ENCODE data around the gene SCYGR3. TPM values are rescaled to one million over a fixed set of nuclear protein-coding genes. Genes with fewer than 3 reads are reported as not detected.

The SCYGR3 gene
- total RNA-seq, 1 experiment from 2014 or later, result not detected

DNA sequence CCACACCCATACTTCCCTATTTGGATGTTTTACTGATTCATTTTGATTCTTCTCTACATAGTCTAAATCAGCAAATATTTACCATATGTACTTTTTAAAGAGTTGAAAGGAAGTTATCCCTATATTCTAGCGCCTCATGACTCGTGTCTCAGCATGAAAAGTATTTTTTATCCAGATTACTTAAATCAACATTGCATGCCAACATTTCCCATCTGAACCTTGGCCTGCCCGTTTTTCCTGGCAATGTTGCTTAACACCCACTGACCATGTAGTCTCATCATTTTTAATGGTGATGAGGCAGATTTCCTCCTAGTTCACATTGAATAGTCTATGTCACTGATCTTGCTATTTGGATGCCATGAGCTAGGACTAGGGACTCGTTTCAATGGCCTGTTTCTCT lies 38.8 kb upstream of the SCYGR3 start:
- Histone ChIP-seq H2AFZ (ENCODE audit: low read length) (no peak overlapping the region), H4K20me1 (ENCODE audit: low read length) (no peaks in the 10 kb centered on the region), H3K4me3 (ENCODE audit: low read length) (no peak overlapping the region), H3K79me2 (ENCODE audit: low read length) (no peaks in the 10 kb centered on the region), H3K4me2 (ENCODE audit: low read length) (no peak overlapping the region), H3K9ac (ENCODE audit: low read length) (no peak overlapping the region), H3K9me2 (replicated peaks; ENCODE audit: low read length) (no peaks in the 10 kb centered on the region), H3K4me1 (ENCODE audit: insufficient read depth, low read length) (0 out of 2 replicates have a peak, but pooled peaks cover 5% of the 10 kb centered on the region), H3K36me3 (ENCODE audit: low read depth, low read length) (no peaks in the 10 kb centered on the region), H3F3A (ENCODE audit: low read length, unreplicated experiment) (no peaks in the 10 kb centered on the region), H3K27ac (ENCODE audit: low read length) (no peak overlapping the region), H3K9me3 (ENCODE audit: low read length) (no peaks in the 10 kb centered on the region), H3K27me3 (ENCODE audit: low read length) (no peaks in the 10 kb centered on the region)
- no TSS peak for BruUV-seq (replicated peaks)
- intact Hi-C loops (cut with micrococcal nuclease), result no loop called here
- TF ChIP-seq EZH2 (IDR thresholded peaks at IDR 0.05; ENCODE audit: low read length, unreplicated experiment) (no peak), EZH2phosphoT487 (IDR thresholded peaks at IDR 0.05; ENCODE audit: borderline replicate concordance, low read length) (no peak)
- TF ChIP-seq, protein P1, sequence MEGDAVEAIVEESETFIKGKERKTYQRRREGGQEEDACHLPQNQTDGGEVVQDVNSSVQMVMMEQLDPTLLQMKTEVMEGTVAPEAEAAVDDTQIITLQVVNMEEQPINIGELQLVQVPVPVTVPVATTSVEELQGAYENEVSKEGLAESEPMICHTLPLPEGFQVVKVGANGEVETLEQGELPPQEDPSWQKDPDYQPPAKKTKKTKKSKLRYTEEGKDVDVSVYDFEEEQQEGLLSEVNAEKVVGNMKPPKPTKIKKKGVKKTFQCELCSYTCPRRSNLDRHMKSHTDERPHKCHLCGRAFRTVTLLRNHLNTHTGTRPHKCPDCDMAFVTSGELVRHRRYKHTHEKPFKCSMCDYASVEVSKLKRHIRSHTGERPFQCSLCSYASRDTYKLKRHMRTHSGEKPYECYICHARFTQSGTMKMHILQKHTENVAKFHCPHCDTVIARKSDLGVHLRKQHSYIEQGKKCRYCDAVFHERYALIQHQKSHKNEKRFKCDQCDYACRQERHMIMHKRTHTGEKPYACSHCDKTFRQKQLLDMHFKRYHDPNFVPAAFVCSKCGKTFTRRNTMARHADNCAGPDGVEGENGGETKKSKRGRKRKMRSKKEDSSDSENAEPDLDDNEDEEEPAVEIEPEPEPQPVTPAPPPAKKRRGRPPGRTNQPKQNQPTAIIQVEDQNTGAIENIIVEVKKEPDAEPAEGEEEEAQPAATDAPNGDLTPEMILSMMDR (conservative IDR thresholded peaks at IDR 0.05; ENCODE audit: low read depth, low read length), result no peak
- DNase-seq, result no peak
- POLR2A ChIA-PET (ENCODE audit: unreplicated experiment), result no interaction called here
- ATAC-seq, result no peak
- CTCF ChIA-PET, result no interaction called here

DNA sequence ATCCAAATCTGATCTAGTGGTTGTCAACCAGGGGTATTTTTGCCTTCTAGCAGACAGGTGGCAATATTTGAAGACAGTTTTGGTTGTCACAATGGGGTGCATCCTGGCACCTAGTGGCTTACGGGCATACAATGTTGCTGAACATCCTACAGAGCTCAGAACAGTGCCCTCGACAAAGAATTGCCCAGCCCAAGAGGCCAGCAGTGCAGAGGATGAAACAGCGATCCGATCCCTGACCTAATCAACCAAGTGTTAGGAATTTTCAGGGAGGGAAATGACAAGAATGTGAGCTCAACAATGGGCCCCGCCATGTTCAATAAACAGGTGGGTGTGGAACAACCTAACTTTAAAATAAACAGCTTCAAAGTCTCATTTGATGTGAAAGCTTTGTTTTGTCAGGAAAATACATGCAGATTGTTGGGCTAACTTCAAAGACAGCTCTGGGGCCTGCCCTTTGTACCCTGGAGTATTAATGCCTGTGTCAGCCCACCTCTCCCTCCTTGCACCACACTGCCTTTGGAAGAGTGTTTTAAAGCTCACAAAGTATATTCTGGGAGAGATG lies 29.4 kb upstream of the SCYGR3 start:
- Histone ChIP-seq H3K79me2 (ENCODE audit: low read length) (no peaks in the 10 kb centered on the region), H3K36me3 (ENCODE audit: low read depth, low read length) (no peaks in the 10 kb centered on the region), H3K9me3 (ENCODE audit: low read length) (no peaks in the 10 kb centered on the region), H2AFZ (ENCODE audit: low read length) (no peak overlapping the region), H3K9me2 (replicated peaks; ENCODE audit: low read length) (no peaks in the 10 kb centered on the region), H3K9ac (ENCODE audit: low read length) (no peak overlapping the region), H3F3A (ENCODE audit: low read length, unreplicated experiment) (no peaks in the 10 kb centered on the region), H3K27ac (ENCODE audit: low read length) (no peak overlapping the region), H3K27me3 (ENCODE audit: low read length) (no peaks in the 10 kb centered on the region), H3K4me1 (ENCODE audit: insufficient read depth, low read length) (no peaks in the 10 kb centered on the region), H3K4me3 (ENCODE audit: low read length) (no peak overlapping the region), H3K4me2 (ENCODE audit: low read length) (no peak overlapping the region), H4K20me1 (ENCODE audit: low read length) (no peaks in the 10 kb centered on the region)
- POLR2A ChIA-PET (ENCODE audit: unreplicated experiment), result no interaction called here
- no peak for DNase-seq
- TF ChIP-seq EZH2phosphoT487 (IDR thresholded peaks at IDR 0.05; ENCODE audit: borderline replicate concordance, low read length), result no peak
- no peak for TF ChIP-seq EZH2 (IDR thresholded peaks at IDR 0.05; ENCODE audit: low read length, unreplicated experiment)
- TF ChIP-seq, protein P1 (conservative IDR thresholded peaks at IDR 0.05; ENCODE audit: low read depth, low read length), result no peak
- ATAC-seq, result no peak
- CTCF ChIA-PET, result no interaction called here
- intact Hi-C loops (cut with micrococcal nuclease), result no loop called here
- BruUV-seq (replicated peaks), result no TSS peak

DNA sequence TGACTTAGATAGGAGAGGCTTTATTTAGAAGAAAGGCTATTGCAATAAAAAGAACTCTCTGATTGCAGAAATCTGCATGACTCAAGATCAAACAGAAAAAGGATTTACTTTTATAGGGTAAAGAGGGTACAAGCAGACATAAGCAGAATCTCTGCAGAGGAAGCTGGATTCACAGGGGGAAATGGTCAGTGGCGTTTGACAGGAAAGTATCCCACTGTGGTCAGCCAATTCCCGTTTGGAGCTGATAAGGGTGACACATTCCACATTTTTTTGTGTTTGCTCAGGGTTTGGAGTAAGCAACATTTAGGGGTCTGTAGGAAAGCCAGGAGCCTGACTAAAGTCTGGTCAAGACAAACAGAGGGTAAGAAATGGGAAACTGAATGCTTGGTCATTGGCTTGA lies 28.0 kb upstream of the SCYGR3 start:
- Histone ChIP-seq H3K4me1 (ENCODE audit: insufficient read depth, low read length) (no peaks in the 10 kb centered on the region), H2AFZ (ENCODE audit: low read length) (no peak overlapping the region), H3K27me3 (ENCODE audit: low read length) (no peaks in the 10 kb centered on the region), H3F3A (ENCODE audit: low read length, unreplicated experiment) (no peaks in the 10 kb centered on the region), H3K27ac (ENCODE audit: low read length) (no peak overlapping the region), H4K20me1 (ENCODE audit: low read length) (no peaks in the 10 kb centered on the region), H3K9me3 (ENCODE audit: low read length) (no peaks in the 10 kb centered on the region), H3K4me2 (ENCODE audit: low read length) (no peak overlapping the region), H3K9me2 (replicated peaks; ENCODE audit: low read length) (no peaks in the 10 kb centered on the region), H3K79me2 (ENCODE audit: low read length) (no peaks in the 10 kb centered on the region), H3K9ac (ENCODE audit: low read length) (no peak overlapping the region), H3K4me3 (ENCODE audit: low read length) (no peak overlapping the region), H3K36me3 (ENCODE audit: low read depth, low read length) (no peaks in the 10 kb centered on the region)
- intact Hi-C loops (cut with micrococcal nuclease), result no loop called here
- POLR2A ChIA-PET (ENCODE audit: unreplicated experiment), result no interaction called here
- TF ChIP-seq, protein P1 (conservative IDR thresholded peaks at IDR 0.05; ENCODE audit: low read depth, low read length), result no peak
- no peak for TF ChIP-seq EZH2 (IDR thresholded peaks at IDR 0.05; ENCODE audit: low read length, unreplicated experiment)
- TF ChIP-seq EZH2phosphoT487 (IDR thresholded peaks at IDR 0.05; ENCODE audit: borderline replicate concordance, low read length), result no peak
- ATAC-seq, result no peak
- CTCF ChIA-PET, result no interaction called here
- DNase-seq, result no peak
- no TSS peak for BruUV-seq (replicated peaks)

Measured in PC-3 (cell line).